SK-N-SH treated with all-trans-retinoic acid at 6 μM for 48 hours (cell line): ENCODE results near the gene DPYSL5.

ENCODE experiments used
- ATAC-seq: fragments of 200-7000 bp; cut with Tn5 transposase; 3 replicates; pipeline ENCODE4 v1.9.1; 2020; ENCODE audit warnings: mild to moderate bottlenecking, moderate library complexity
- ARNTL ChIP-seq: fragments of 450-650 bp; formaldehyde crosslinking; IDR thresholded peaks from 2 replicates; pipeline ENCODE4 v1.5.0; 2020; ENCODE audit warnings: low read depth, mild to moderate bottlenecking, moderate library complexity, borderline replicate concordance
- BACH2 ChIP-seq: fragments of 250-450 bp; sonication (Bioruptor Pico); IDR thresholded peaks from 2 replicates; pipeline ENCODE4 v1.9.0; 2021; ENCODE audit warnings: mild to moderate bottlenecking, borderline replicate concordance
- CSDC2 ChIP-seq: fragments of 250-450 bp; sonication (Bioruptor Pico); IDR thresholded peaks from 2 replicates; pipeline ENCODE4 v1.5.0; 2020; ENCODE audit warnings: mild to moderate bottlenecking, moderate library complexity
- GLIS3 ChIP-seq: fragments of 250-450 bp; sonication (Bioruptor Pico); IDR thresholded peaks from 2 replicates; pipeline ENCODE4 v1.5.0; 2020; ENCODE audit warnings: mild to moderate bottlenecking, moderate library complexity
- ISL1 ChIP-seq: fragments of 250-450 bp; sonication (Bioruptor Pico); IDR thresholded peaks from 2 replicates; pipeline ENCODE4 v2.1.2; 2022; ENCODE audit warnings: mild to moderate bottlenecking, moderate library complexity
- OSR1 ChIP-seq: fragments of 250-450 bp; sonication (Bioruptor Pico); IDR thresholded peaks from 2 replicates; pipeline ENCODE4 v1.8.0; 2022; ENCODE audit warnings: moderate library complexity, mild to moderate bottlenecking, inconsistent platforms
- PATZ1 ChIP-seq: fragments of 250-450 bp; sonication (Bioruptor Pico); IDR thresholded peaks from 2 replicates; pipeline ENCODE4 v1.8.0; 2020; ENCODE audit warnings: mild to moderate bottlenecking, moderate library complexity, borderline replicate concordance
- PPARA ChIP-seq: fragments of 250-450 bp; sonication (Bioruptor Pico); IDR thresholded peaks from 2 replicates; pipeline ENCODE4 v1.5.0; 2020; ENCODE audit warnings: mild to moderate bottlenecking, borderline replicate concordance
- RARB ChIP-seq: fragments of 250-450 bp; sonication (Bioruptor Pico); IDR thresholded peaks from 2 replicates; pipeline ENCODE4 v1.8.0; 2021; ENCODE audit warnings: mild to moderate bottlenecking, moderate library complexity
- SNAI2 ChIP-seq: fragments of 250-450 bp; sonication (Bioruptor Pico); IDR thresholded peaks from 2 replicates; pipeline ENCODE4 v1.5.0; 2020; ENCODE audit warnings: mild to moderate bottlenecking, moderate library complexity
- TCF4 ChIP-seq: fragments of 250-450 bp; sonication (Bioruptor Pico); IDR thresholded peaks from 2 replicates; pipeline ENCODE4 v1.8.0; 2021; ENCODE audit warnings: mild to moderate bottlenecking, moderate library complexity, borderline replicate concordance
- TOX ChIP-seq: fragments of 250-450 bp; sonication (Bioruptor Pico); IDR thresholded peaks from 2 replicates; pipeline ENCODE4 v1.8.0; 2021; ENCODE audit warnings: mild to moderate bottlenecking, moderate library complexity, borderline replicate concordance
- ZC3H10 ChIP-seq: fragments of 250-450 bp; sonication (Bioruptor Pico); IDR thresholded peaks from 2 replicates; pipeline ENCODE4 v1.5.1; 2021; ENCODE audit warnings: mild to moderate bottlenecking, moderate library complexity
- ZFP3 ChIP-seq: fragments of 250-450 bp; sonication (Bioruptor Pico); IDR thresholded peaks from 2 replicates; pipeline ENCODE4 v1.5.0; 2020; ENCODE audit warnings: mild to moderate bottlenecking, moderate library complexity
- ZFP30 ChIP-seq: fragments of 450-650 bp; formaldehyde crosslinking; IDR thresholded peaks from 2 replicates; pipeline ENCODE4 v1.5.0; 2022; ENCODE audit warnings: mild to moderate bottlenecking, moderate library complexity
- ZNF565 ChIP-seq: fragments of 450-650 bp; formaldehyde crosslinking; conservative IDR thresholded peaks from 2 replicates; pipeline ENCODE4 v1.5.0; 2020; ENCODE audit warnings: low read depth, mild to moderate bottlenecking, moderate library complexity
- ZNF70 ChIP-seq: fragments of 450-650 bp; formaldehyde crosslinking; IDR thresholded peaks from 2 replicates; pipeline ENCODE4 v1.5.0; 2020; ENCODE audit warnings: mild to moderate bottlenecking, moderate library complexity
- ZNF8 ChIP-seq: fragments of 450-650 bp; formaldehyde crosslinking; IDR thresholded peaks from 2 replicates; pipeline ENCODE4 v1.5.0; 2020; ENCODE audit warnings: mild to moderate bottlenecking, moderate library complexity
- TF ChIP-seq, protein P1 (sequence below): fragments of 250-450 bp; sonication (Bioruptor Pico); IDR thresholded peaks from 2 replicates; pipeline ENCODE4 v1.5.1; 2021; ENCODE audit warnings: mild to moderate bottlenecking, moderate library complexity
- TF ChIP-seq, protein P2 (sequence below): fragments of 250-450 bp; sonication (Bioruptor Pico); IDR thresholded peaks from 2 replicates; pipeline ENCODE4 v1.5.1; 2020; ENCODE audit warnings: low read depth, mild to moderate bottlenecking, moderate library complexity
- TF ChIP-seq, protein P3 (sequence below): fragments of 250-450 bp; sonication (Bioruptor Pico); IDR thresholded peaks from 2 replicates; pipeline ENCODE4 v1.5.0; 2020; ENCODE audit warnings: mild to moderate bottlenecking, moderate library complexity

The DPYSL5 gene

GRCh38 chr2:26883956-26884355, 36.0 kb downstream of the DPYSL5 start (continued):
- TF ChIP-seq PATZ1 (CRISPR knock-in tag) (no peak), RARB (no peak)
- TF ChIP-seq, protein P1, sequence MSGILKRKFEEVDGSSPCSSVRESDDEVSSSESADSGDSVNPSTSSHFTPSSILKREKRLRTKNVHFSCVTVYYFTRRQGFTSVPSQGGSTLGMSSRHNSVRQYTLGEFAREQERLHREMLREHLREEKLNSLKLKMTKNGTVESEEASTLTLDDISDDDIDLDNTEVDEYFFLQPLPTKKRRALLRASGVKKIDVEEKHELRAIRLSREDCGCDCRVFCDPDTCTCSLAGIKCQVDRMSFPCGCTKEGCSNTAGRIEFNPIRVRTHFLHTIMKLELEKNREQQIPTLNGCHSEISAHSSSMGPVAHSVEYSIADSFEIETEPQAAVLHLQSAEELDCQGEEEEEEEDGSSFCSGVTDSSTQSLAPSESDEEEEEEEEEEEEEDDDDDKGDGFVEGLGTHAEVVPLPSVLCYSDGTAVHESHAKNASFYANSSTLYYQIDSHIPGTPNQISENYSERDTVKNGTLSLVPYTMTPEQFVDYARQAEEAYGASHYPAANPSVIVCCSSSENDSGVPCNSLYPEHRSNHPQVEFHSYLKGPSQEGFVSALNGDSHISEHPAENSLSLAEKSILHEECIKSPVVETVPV (CRISPR knock-in tag) = no peak

- no peak for ATAC-seq
- TF ChIP-seq ZNF8 (CRISPR knock-in tag) (no peak), ISL1 (CRISPR knock-in tag) (no peak), ZFP3 (CRISPR knock-in tag) (no peak), GLIS3 (CRISPR knock-in tag) (no peak), PPARA (no peak), BACH2 (no peak), ZNF70 (CRISPR knock-in tag) (no peak), ZFP30 (CRISPR knock-in tag) (no peak), TCF4 (CRISPR knock-in tag) (no peak), OSR1 (CRISPR knock-in tag) (no peak), TOX (CRISPR knock-in tag) (no peak), CSDC2 (CRISPR knock-in tag) (no peak), ZNF565 (CRISPR knock-in tag) (no peak), SNAI2 (CRISPR knock-in tag) (no peak), PATZ1 (CRISPR knock-in tag) (no peak), RARB (no peak), ZC3H10 (CRISPR knock-in tag) (no peak)
- TF ChIP-seq, protein P2, sequence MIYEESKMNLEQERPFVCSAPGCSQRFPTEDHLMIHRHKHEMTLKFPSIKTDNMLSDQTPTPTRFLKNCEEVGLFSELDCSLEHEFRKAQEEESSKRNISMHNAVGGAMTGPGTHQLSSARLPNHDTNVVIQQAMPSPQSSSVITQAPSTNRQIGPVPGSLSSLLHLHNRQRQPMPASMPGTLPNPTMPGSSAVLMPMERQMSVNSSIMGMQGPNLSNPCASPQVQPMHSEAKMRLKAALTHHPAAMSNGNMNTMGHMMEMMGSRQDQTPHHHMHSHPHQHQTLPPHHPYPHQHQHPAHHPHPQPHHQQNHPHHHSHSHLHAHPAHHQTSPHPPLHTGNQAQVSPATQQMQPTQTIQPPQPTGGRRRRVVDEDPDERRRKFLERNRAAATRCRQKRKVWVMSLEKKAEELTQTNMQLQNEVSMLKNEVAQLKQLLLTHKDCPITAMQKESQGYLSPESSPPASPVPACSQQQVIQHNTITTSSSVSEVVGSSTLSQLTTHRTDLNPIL (CRISPR knock-in tag) = no peak
- TF ChIP-seq, protein P3, sequence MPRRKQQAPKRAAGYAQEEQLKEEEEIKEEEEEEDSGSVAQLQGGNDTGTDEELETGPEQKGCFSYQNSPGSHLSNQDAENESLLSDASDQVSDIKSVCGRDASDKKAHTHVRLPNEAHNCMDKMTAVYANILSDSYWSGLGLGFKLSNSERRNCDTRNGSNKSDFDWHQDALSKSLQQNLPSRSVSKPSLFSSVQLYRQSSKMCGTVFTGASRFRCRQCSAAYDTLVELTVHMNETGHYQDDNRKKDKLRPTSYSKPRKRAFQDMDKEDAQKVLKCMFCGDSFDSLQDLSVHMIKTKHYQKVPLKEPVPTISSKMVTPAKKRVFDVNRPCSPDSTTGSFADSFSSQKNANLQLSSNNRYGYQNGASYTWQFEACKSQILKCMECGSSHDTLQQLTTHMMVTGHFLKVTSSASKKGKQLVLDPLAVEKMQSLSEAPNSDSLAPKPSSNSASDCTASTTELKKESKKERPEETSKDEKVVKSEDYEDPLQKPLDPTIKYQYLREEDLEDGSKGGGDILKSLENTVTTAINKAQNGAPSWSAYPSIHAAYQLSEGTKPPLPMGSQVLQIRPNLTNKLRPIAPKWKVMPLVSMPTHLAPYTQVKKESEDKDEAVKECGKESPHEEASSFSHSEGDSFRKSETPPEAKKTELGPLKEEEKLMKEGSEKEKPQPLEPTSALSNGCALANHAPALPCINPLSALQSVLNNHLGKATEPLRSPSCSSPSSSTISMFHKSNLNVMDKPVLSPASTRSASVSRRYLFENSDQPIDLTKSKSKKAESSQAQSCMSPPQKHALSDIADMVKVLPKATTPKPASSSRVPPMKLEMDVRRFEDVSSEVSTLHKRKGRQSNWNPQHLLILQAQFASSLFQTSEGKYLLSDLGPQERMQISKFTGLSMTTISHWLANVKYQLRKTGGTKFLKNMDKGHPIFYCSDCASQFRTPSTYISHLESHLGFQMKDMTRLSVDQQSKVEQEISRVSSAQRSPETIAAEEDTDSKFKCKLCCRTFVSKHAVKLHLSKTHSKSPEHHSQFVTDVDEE (CRISPR knock-in tag) = no peak
Measured at GRCh38 chr2:26884486-26884885, 36.6 kb downstream of the DPYSL5 start.

- TF ChIP-seq ARNTL (CRISPR knock-in tag) (no peak), TOX (CRISPR knock-in tag) (no peak), TCF4 (CRISPR knock-in tag) (no peak), PPARA (no peak), CSDC2 (CRISPR knock-in tag) (no peak), RARB (no peak)
- TF ChIP-seq, protein P3 (CRISPR knock-in tag) = no peak
- ATAC-seq = no peak
Measured at GRCh38 chr2:26885651-26886329, 37.9 kb downstream of the DPYSL5 start.
